Midbrain (tissue), 1 donor: Measurements from ENCODE around the gene SYVN1.
A peak's percentile ranks its signal among the peaks of the same experiment; 100 is the strongest.
"Not testable (repeated sequence)": the region's sequence is repeated elsewhere in the genome, so short reads cannot be mapped to it uniquely, and the experiment has no call there.

Experiments used
- DNase-seq: peaks from one replicate; lab custom pipeline; 2025; lab: John Stamatoyannopoulos, UW

The SYVN1 gene

DNA sequence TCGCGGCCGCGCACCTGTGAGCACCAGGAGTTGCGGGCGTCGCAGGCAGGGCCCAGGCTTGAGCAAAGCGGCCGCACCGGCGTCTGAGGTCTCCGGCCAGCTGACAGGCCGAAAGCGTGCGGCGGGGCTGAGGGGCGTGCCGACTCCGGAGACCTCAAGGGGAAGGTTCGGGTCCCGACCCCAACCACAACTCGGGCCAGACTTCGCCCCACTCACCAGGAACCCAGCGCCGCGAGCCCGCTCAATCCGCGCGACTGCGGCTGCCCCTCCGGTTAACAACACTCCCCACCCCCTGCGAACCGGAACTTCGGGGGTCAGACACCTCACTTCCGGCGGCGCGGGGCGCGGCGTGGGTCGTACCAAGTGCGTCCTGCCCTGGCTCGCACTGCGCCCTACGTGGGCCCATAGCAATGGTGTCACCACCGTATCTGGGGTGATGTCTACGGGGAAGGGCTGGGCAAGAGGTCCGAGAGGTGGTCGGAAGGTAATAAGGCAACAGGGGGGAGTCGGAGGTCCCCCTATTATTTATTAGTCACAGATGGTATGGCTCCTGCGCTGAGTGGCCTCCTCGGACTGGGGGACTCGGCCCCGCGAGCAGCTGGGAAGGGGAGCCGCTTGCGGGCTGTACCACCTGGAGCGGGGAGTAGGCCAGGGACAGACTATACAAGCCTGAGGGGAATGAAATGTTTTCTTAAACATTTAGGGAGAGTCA lies at the start of gene SYVN1:
Gene SYVN1, minus strand, starts transcription at position 280 of the 712 bp plus-strand sequence. CDS start 918 bp downstream, outside the sequence.
- peak; percentile 93 for DNase-seq

- DNase-seq, result no peak
Observed at GRCh38 chr11:65183201-65183891, 49.0 kb upstream of the SYVN1 start.

GRCh38 chr11:65182258-65183170 lies 48.2 kb upstream of the SYVN1 start:
- DNase-seq, result peak; percentile 7

DNA sequence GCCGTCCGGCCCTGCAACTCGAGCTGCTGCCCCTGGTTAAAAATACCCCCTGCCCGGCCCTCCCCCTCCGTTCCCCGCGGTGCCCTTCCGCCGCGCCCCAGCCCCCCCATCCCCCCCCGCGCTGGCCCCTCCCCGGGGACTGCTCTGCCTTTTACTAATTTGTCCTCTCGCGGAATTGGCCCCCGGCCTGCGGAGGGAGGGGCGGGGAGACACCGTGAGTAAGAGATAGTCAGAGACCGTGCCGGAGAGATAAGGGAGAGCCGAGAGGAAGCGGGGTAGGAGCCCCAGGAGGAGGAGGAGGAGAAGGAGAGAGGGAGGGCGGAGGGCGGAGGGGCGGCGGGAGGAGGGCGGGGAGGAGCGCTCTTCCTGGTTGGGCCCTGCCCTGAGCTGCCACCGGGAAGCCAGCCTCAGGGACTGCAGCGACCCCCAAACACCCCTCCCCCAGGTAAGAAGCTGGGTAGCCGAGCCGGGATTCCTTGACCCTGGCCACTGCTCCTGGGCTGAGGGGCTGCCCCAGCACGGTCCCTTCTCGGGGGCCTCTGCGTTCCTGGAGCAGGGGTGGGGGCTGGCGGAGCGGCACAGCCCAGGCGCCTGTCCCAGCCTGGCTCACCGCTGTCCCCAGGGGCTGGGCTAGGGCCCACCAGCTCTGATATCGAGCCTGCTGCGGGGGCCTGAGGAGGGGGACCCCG lies 47.4 kb upstream of the SYVN1 start, which contains the start of gene CAPN1:
Gene CAPN1, plus strand, starts transcription at position 360 of the 689 bp plus-strand sequence. CDS start 774 bp downstream, outside the sequence.
- peak; percentile 19 for DNase-seq

DNA sequence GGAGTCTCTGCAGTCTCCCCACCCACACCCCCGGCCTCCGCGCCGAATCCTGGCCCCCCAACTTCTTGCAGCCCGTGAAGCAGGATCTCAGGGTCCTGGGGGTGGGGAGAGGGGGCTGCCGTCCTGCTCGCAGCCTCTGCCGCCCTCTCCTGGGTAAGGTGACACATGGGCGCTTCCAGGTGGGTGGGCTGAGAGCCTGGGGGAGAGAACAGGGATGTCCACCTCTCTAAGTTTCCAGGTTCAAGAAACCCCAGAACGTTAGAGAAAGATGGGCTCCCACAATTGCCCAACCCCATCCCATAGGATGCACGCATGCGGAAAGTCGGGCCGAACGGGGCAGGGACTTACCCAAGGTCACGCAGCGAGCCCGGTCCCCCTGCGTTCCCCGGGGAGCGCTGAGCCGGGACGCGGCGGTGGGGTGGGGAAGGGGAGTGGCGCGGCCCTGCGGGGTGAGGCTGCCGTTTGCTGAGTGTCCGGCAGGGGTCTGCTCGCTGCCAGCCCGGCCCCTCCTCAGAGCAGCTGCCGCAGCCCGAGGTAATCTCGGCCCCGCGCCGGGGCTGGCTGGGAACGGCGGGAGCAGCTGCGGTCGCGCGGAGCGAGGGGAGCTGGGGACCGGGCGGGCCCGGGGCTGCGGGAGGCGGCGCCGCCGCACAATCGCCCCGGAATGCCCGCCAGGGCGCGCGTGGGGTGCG lies 46.7 kb upstream of the SYVN1 start:
- DNase-seq, result peak; percentile 19

GRCh38 chr11:65174571-65175010 lies 40.3 kb upstream of the SYVN1 start:
- not testable (repeated sequence) for DNase-seq

DNA sequence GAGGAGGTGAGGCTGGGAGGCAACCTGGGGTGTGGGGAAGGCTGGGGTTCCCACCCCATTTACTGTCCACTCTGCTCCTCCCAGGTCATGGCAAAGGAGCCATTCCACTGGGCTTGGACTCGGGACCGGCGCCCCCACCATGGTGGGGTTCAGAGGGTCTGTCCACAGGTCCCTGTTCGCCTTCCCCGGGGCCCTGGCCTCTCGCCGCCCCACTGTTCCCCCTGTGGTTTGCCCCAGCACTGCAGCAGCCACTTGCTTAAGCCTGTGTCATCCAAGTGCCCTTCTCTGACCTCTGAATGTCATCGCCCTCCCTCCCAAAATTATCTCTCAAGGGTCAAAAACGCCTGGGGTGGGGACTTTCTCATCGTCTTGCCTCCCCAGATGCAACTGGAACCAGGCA lies 38.3 kb upstream of the SYVN1 start:
- no peak for DNase-seq

DNA sequence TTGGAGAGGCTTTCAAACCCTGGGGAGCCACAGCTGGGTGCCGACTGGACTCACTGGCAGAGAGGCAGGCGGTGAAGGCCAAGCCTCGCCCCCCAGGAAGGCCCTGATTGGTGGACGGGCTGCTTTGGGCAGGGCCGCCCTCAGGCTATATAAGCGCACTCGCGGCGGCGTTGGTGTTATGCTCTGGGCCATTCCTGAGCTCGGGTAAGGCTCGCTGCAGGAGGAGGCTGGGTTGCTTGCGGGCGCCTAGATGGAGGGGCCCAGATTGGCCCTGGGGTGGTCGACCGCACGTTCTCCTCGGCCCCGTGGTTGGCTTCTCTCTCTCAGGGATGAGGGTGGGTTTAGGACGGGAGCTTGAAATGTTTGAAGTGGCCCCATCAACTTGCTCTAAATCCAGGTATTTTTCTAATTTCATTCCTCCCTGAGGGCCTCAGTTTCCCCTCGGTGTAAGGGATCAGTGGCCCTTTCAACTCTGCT lies 35.8 kb upstream of the SYVN1 start, which contains the start of gene SPDYC:
Gene SPDYC, plus strand, starts transcription at position 176 of the 477 bp plus-strand sequence. CDS start 1,125 bp downstream, outside the sequence.
- DNase-seq, result no peak

DNA sequence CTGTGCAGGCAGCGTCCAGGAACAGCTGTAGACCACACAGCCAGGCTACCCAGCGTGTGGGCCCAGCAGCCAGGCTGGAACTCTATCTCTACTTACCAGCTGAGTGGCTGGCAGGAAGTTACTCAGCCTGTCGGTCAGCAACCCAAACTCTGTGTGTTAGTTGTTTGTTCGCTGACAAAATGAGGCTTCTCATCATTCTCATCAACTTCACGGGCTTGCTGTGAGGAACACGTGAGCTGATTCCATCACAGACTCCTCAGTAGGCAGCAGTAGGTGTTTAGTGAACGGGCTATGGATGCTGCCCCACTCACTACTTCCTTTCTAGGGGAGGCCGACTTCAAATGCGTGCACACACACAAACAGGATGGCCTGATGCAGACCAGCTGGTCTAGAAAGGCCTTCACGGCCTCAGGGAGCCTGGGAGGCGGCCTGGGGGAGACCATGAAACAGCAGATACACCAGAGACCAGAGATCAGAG lies 34.9 kb upstream of the SYVN1 start:
- no peak for DNase-seq

DNA sequence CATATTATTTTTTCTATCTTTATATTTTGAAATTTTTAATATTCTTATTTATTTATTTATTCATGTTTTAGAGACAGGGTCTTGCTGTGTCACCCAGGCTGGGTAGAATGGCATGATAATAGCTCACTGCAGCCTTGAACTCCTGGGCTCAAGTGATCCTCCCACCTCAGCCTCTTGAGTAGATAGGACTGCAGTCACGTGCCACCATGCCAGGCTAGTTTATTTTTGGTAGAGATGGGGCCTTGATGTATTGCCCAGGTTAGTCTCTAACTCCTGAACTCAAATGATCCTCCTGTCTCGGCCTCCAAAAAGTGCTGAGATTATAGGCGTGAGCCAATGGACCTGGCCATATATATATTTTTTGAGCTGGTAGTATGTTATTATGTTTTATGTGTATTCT lies 33.3 kb upstream of the SYVN1 start:
- no peak for DNase-seq

DNA sequence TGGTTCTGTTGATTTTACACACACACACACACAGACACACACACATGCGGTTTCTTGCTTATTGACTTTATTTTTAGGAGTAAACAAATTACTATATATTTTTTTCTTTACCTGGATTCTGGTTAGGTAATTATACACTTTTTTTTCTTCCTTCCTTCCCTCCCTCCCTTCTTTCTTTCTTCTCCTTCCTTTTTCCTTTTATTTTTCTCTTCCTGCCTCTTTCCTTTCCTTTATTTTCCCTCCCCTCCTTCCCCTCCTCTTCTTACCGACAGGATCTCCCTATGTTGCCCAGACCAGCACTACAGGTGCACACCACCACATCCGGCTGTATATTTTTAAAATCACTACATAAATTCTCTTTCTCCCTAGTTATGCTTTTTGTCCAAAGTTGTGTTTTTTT lies 32.6 kb upstream of the SYVN1 start:
- no peak for DNase-seq

DNA sequence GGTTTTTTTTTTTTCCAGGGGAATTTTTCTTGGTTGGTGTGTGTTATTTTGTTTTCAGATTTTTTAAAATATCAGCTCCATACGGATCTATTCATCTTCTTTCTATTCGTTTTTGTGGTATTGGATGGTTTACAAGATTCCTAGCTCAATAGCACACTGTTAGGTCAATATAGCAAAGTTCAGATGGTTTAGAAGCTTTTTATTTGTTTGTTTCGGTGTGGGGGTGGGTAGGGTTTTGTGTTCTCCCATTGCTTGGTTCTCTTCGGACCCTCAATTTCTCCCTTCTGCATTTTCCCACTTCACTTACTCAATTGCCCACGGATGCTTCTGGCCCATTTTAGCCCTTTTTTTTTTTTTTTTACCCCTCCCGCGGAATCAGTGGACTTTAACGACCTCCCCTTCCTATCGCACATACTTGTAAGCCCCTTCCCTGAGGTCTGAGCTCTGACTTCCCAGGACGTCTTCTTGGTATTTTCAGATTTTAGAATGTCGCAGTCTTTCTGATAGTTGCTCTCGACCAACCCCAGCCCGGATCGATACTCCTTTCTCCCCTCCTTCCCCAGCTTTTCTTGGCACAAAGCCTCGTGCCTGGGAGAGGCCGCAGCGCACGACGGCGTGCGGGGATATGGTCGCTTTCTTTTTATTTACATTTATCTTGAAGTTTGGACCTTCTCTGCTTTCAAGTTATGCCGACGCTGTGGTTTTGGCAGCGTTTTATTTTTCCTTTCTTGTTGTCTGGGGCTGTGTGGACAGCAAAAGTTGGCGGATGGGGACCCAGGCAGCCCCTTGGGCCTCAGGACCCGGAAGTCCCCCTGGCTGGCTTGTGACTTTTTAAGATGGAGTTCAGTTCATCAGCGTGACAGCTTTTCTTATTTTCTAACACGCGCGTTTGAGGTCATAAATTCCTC lies 31.3 kb upstream of the SYVN1 start:
- DNase-seq, result no peak

DNA sequence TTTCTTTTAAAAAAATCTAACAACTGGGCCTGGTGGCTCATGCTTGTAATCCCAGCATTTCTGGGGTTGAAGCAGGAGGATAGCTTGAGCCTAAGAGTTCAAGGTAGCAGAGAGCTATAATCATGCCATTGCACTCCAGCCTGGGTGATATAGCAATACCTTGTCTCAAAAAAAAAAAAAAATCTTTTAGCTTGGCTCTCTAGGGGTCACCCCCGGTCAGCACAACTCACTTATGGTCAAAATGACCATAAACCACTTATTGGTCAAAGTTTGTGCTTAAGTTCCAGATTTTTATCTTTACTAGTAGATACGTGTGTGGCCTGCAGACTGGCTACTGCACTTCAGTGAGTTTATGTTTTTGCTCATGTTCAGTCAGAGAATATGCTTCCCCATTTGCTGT lies 29.4 kb upstream of the SYVN1 start:
- DNase-seq, result no peak

DNA sequence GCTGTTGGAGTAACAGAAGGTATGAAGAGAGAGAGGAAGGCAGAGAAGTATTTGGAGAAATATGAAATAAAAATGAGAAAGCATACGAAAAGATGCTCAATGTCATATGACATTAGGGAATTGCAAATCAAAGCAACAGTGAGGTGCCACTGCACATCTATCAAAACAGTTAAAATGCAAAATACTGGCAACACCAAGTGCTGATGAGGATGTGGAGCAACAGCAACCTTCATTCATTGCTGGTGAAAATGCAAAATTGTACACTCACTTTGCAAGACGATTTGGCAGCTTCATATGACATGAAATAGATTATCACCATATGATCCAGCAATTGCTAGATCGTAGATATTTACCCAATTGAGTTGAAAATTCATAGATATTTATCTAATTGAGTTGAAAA lies 26.3 kb upstream of the SYVN1 start:
- no peak for DNase-seq

DNA sequence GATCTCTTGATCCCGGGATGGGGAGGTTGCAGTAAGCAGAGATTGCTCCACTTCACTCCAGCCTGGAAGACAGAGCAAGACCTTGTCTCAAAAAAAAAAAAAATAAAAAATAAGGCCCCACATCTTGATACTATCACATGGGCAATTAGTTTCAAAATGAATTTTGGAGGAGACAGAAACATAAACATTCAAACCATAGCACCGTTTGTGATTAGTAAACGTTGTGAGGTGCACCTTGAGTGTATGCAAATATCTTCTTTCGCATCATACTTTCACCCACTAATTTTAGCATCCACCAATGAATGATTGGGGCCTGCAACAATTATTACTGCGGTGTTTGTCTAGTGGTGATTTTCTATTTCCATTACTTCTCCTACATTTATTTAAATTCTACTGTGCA lies 24.7 kb upstream of the SYVN1 start:
- no peak for DNase-seq

- DNase-seq, result no peak
Observed at GRCh38 chr11:65157336-65157735, 23.0 kb upstream of the SYVN1 start.

GRCh38 chr11:65156926-65157325 lies 22.6 kb upstream of the SYVN1 start:
- DNase-seq, result no peak

DNA sequence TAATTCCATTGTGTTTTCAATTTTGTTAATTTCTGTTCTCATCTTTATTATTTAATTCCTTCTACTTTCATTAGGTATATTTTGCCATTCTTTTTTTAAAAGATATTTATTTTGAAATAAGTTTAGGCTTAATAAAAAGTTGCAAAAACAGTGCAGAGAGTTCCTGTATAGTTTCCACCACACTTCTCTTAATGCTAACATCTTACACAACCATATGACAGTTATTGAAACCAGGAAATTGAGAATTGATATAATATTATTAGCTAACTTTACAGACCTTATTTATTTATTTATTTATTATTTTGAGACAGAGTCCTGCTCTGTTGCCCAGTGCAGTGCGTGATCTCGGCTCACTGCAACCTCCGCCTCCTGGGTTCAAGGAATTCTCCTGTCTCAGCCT lies 21.9 kb upstream of the SYVN1 start:
- DNase-seq, result no peak

DNA sequence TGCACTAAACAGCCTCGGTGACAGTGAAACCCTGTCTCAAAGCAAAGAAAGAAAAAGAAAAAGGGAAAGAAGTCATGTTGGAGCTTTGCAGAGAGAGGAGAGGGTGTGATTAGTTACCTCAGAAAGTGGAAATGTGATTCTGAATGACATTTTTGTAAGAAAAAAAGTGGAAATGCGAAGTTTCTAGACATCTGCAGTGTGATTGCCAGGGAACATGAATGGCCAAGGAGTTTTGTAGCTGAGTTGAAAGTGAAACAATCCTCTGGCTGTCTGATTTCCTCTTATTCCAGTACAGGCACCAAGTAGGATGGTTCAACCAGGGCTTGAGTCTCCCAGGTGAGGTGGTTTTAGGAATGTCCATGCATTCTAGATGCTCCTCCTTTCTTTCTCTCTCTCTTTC lies 17.8 kb upstream of the SYVN1 start:
- DNase-seq, result no peak
